ENCODE results near the gene FCRLA. TPM values are rescaled to one million over a fixed set of nuclear protein-coding genes. Genes with fewer than 3 reads are reported as not detected.

FCRLA gene
- total RNA-seq, 1 experiment from 2014 or later: not detected

- Mint-ChIP-seq H3K4me3 (ENCODE audit: low read depth, unreplicated experiment) (no peak overlapping the region), H3K9me3 (ENCODE audit: low read depth, unreplicated experiment) (no peaks in the 10 kb centered on the region), H3K4me1 (ENCODE audit: low read depth, unreplicated experiment) (peaks cover 24% of the 10 kb centered on the region), H3K27me3 (ENCODE audit: unreplicated experiment) (peaks cover 7% of the 10 kb centered on the region), H3K36me3 (ENCODE audit: insufficient read depth, unreplicated experiment) (peaks cover 5% of the 10 kb centered on the region), H3K27ac (ENCODE audit: unreplicated experiment) (peak overlapping the region; percentile 86)
- intact Hi-C loops (cut with micrococcal nuclease; ENCODE audit: unreplicated experiment): loop anchor here (10.0 kb wide), 2 partner anchors 178 to 538 kb away; partner anchors contain the start of gene NDUFS2
- peak; percentile 56 for DNase-seq
- BruUV-seq (replicated peaks): no TSS peak
- CTCF ChIA-PET: interaction anchor here (0.6 to 1.2 kb wide), 4 partner anchors 28 to 261 kb away, joined by 3 to 5 read pairs (median 3); no protein-coding TSS in a partner anchor
- TF ChIP-seq CTCF (IDR thresholded peaks at IDR 0.05; ENCODE audit: unreplicated experiment): no peak
These were observed 36.2 kb downstream of the FCRLA start for GRCh38 chr1:161743231-161743630.

- peaks cover 7% of the 10 kb centered on the region for H3K27me3 Mint-ChIP-seq (ENCODE audit: unreplicated experiment)
- CTCF ChIA-PET: no interaction called here
These were observed 40.8 kb downstream of the FCRLA start for GRCh38 chr1:161747801-161748200.

GRCh38 chr1:161749509-161750407 is 42.7 kb downstream of the FCRLA start, which contains the start of gene DUSP12:
TSS of gene DUSP12 (plus strand) at chr1:161749786. CDS start at chr1:161749802, 16 bp downstream.
- CTCF ChIA-PET: interaction anchor here (0.6 to 1.6 kb wide), 4 partner anchors 8 to 287 kb away, joined by 4 to 8 read pairs (median 6); no protein-coding TSS in a partner anchor
- BruUV-seq (replicated peaks): TSS peak; percentile 82
- TF ChIP-seq CTCF (IDR thresholded peaks at IDR 0.05; ENCODE audit: unreplicated experiment): peak; percentile 21
- DNase-seq: peak; percentile 97
- Mint-ChIP-seq H3K27ac (ENCODE audit: unreplicated experiment) (peak within 1 kb of the TSS; percentile 90), H3K27me3 (ENCODE audit: unreplicated experiment) (peaks cover 7% of the 10 kb centered on the region), H3K9me3 (ENCODE audit: low read depth, unreplicated experiment) (peaks cover 2% of the 10 kb centered on the region), H3K36me3 (ENCODE audit: insufficient read depth, unreplicated experiment) (peaks cover 44% of the 10 kb centered on the region), H3K4me1 (ENCODE audit: low read depth, unreplicated experiment) (peaks cover 29% of the 10 kb centered on the region), H3K4me3 (ENCODE audit: low read depth, unreplicated experiment) (peak within 1 kb of the TSS; percentile 98)
- intact Hi-C loops (cut with micrococcal nuclease; ENCODE audit: unreplicated experiment): loop anchor here (10.0 kb wide), 2 partner anchors 185 to 545 kb away; partner anchors contain the start of gene NDUFS2

More at GRCh38 chr1:161747801-161748200, 40.8 kb downstream of the FCRLA start:
- Mint-ChIP-seq H3K27ac (ENCODE audit: unreplicated experiment) (no peak overlapping the region), H3K36me3 (ENCODE audit: insufficient read depth, unreplicated experiment) (peaks cover 28% of the 10 kb centered on the region), H3K9me3 (ENCODE audit: low read depth, unreplicated experiment) (no peaks in the 10 kb centered on the region), H3K4me3 (ENCODE audit: low read depth, unreplicated experiment) (no peak overlapping the region), H3K4me1 (ENCODE audit: low read depth, unreplicated experiment) (peaks cover 43% of the 10 kb centered on the region)
- TF ChIP-seq CTCF (IDR thresholded peaks at IDR 0.05; ENCODE audit: unreplicated experiment): no peak
- no TSS peak for BruUV-seq (replicated peaks)
- intact Hi-C loops (cut with micrococcal nuclease; ENCODE audit: unreplicated experiment): loop anchor here (10.0 kb wide), 2 partner anchors 183 to 543 kb away; partner anchors contain the start of gene NDUFS2
- no peak for DNase-seq

- H3K9me3 Mint-ChIP-seq (ENCODE audit: low read depth, unreplicated experiment): no peaks in the 10 kb centered on the region
- no peak for TF ChIP-seq CTCF (IDR thresholded peaks at IDR 0.05; ENCODE audit: unreplicated experiment)
- peak; percentile 56 for DNase-seq
- CTCF ChIA-PET: no interaction called here
- H3K27ac Mint-ChIP-seq (ENCODE audit: unreplicated experiment): peak overlapping the region; percentile 72
- H3K4me1 Mint-ChIP-seq (ENCODE audit: low read depth, unreplicated experiment): peaks cover 9% of the 10 kb centered on the region
- peak overlapping the region; percentile 34 for H3K4me3 Mint-ChIP-seq (ENCODE audit: low read depth, unreplicated experiment)
- no peaks in the 10 kb centered on the region for H3K27me3 Mint-ChIP-seq (ENCODE audit: unreplicated experiment)
- peaks cover 34% of the 10 kb centered on the region for H3K36me3 Mint-ChIP-seq (ENCODE audit: insufficient read depth, unreplicated experiment)
- BruUV-seq (replicated peaks): no TSS peak
- intact Hi-C loops (cut with micrococcal nuclease; ENCODE audit: unreplicated experiment): no loop called here
These were observed 56.6 kb downstream of the FCRLA start for GRCh38 chr1:161763522-161764098.
